Loucy (cell line): ENCODE results near the gene TPCN1.

Experiments
- CTCF ChIP-seq: fragments of 200-600 bp; sonication (generic); conservative IDR thresholded peaks from 2 replicates; pipeline ENCODE4 v1.5.1; 2014; ENCODE audit warnings: mild to moderate bottlenecking, antibody characterized with exemption, low read length
- EZH2phosphoT487 ChIP-seq: fragments of 200-600 bp; IDR thresholded peaks from 2 replicates; pipeline ENCODE4 v1.6.1; 2018; ENCODE audit warnings: antibody characterized with exemption, mild to moderate bottlenecking, moderate library complexity, borderline replicate concordance

GRCh38 chr12:113244478-113244958 is 23.3 kb downstream of the TPCN1 start:
- TF ChIP-seq CTCF (no peak), EZH2phosphoT487 (no peak)
